HCT116 (cell line): ENCODE data around the gene FRS2. TPM values are rescaled to one million over a fixed set of nuclear protein-coding genes. Genes with fewer than 3 reads are reported as not detected.

Experiments used
- ATAC-seq: fragments of 200-7000 bp; cut with Tn5 transposase; 2 replicates; pipeline ENCODE4 v1.9.1; 2020; ENCODE audit warnings: mild to moderate bottlenecking, moderate library complexity
- BruUV-seq: library from RNA; stranded (reverse); fragments of 400-500 nt; replicated peaks from 2 replicates; lab custom pipeline; 2021; lab: Mats Ljungman, UMichigan
- CTCF ChIA-PET: fragments of 300-600 bp; sonication (Branson Sonifier 250); formaldehyde crosslinking; loops from one replicate; lab custom pipeline; 2021; ENCODE audit warnings: antibody characterized with exemption; lab: Charles Lee
- POLR2A ChIA-PET: fragments of 300-600, 350-600 bp; sonication (Branson Sonifier 250); formaldehyde crosslinking; loops from one replicate; lab custom pipeline; 2021; ENCODE audit warnings: antibody characterized with exemption; lab: Charles Lee
- RAD21 ChIA-PET, 2 experiments: fragments of 300-600 bp; sonication (Branson Sonifier 250); formaldehyde crosslinking; loops; one replicate each; lab custom pipeline; 2023; ENCODE audit warnings: low total read pairs in 2 of 2; ENCODE audit not compliant: uncharacterized antibody in 2 of 2, unreplicated experiment in 2 of 2, low non-redundant PET in 1 of 2; lab: Charles Lee
- DNase-seq: peaks from one replicate; pipeline ENCODE4 v3.0.0-alpha.2; 2010; ENCODE audit warnings: low read depth, low spot score
- H2AFZ ChIP-seq: fragments of 200-600 bp; shearing (Covaris generic), sonication (generic); 2 replicates; pipeline ENCODE4 v1.6.1; 2017; ENCODE audit warnings: low read depth, mixed run types, mixed read lengths, antibody characterized with exemption, low read length; ENCODE audit not compliant: poor library complexity, severe bottlenecking
- H3K27ac ChIP-seq: 2 replicates; pipeline ENCODE4 v1.5.1; 2012; ENCODE audit warnings: low read depth, low read length
- H3K27me3 ChIP-seq: fragments of 200-600 bp; sonication (generic); 2 replicates; pipeline ENCODE4 v1.6.1; 2016; ENCODE audit warnings: mixed run types, low read length, mixed read lengths; ENCODE audit not compliant: insufficient read depth
- H3K36me3 ChIP-seq, 2 experiments: fragments of 200-500 bp in 1 of 2; fragments of 200-600 bp in 1 of 2; sonication (Bioruptor generic) in 1 of 2; sonication (generic) in 1 of 2; 2 replicates each; pipeline versions ENCODE4 v1.5.1 to v1.6.1; 2014 to 2016; ENCODE audit warnings: low read length in 2 of 2, inconsistent platforms in 1 of 2, mixed read lengths in 1 of 2, mixed run types in 1 of 2; ENCODE audit not compliant: insufficient read depth in 2 of 2, control insufficient read depth in 1 of 2
- H3K4me1 ChIP-seq, 2 experiments: fragments of 200-600 bp in 1 of 2; sonication (generic) in 1 of 2; 2 replicates each; pipeline versions ENCODE4 v1.5.1 to v1.6.1; 2012 to 2017; ENCODE audit warnings: low read length in 2 of 2, inconsistent platforms in 1 of 2, mild to moderate bottlenecking in 1 of 2, mixed read lengths in 1 of 2, mixed run types in 1 of 2, moderate library complexity in 1 of 2; ENCODE audit not compliant: insufficient read depth in 2 of 2, control insufficient read depth in 1 of 2
- H3K4me2 ChIP-seq: fragments of 200-600 bp; sonication (generic); 2 replicates; pipeline ENCODE4 v1.6.1; 2017; ENCODE audit warnings: mixed run types, low read length, mixed read lengths
- H3K4me3 ChIP-seq, 2 experiments: fragments of 200-600 bp in 1 of 2; sonication (generic) in 1 of 2; replicated peaks in 1 of 2; 2 replicates each; pipeline ENCODE4 v1.5.1; 2011 to 2016; ENCODE audit warnings: low read length in 2 of 2, control low read depth in 1 of 2, low read depth in 1 of 2, mild to moderate bottlenecking in 1 of 2, mixed read lengths in 1 of 2, mixed run types in 1 of 2
- H3K79me2 ChIP-seq: fragments of 200-600 bp; sonication (generic); 2 replicates; pipeline ENCODE4 v1.6.1; 2017; ENCODE audit warnings: mild to moderate bottlenecking, mixed run types, low read length, moderate library complexity, mixed read lengths; ENCODE audit not compliant: insufficient read depth
- H3K9ac ChIP-seq: fragments of 200-600 bp; sonication (generic); 2 replicates; pipeline ENCODE4 v1.6.1; 2016; ENCODE audit warnings: low read length, mixed read lengths
- H3K9me2 ChIP-seq: fragments of 200-600 bp; sonication (generic), shearing (Covaris generic); 2 replicates; pipeline ENCODE4 v1.6.1; 2017; ENCODE audit warnings: mixed run types, mild to moderate bottlenecking, moderate library complexity; ENCODE audit not compliant: insufficient read depth
- H3K9me3 ChIP-seq, 2 experiments: fragments of 200-500 bp in 1 of 2; fragments of 200-600 bp in 1 of 2; sonication (Bioruptor generic) in 1 of 2; sonication (generic) in 1 of 2; 2 replicates each; pipeline ENCODE4 v1.6.1; 2014 to 2017; ENCODE audit warnings: low read length in 2 of 2, mixed read lengths in 2 of 2, inconsistent platforms in 1 of 2, low read depth in 1 of 2, mild to moderate bottlenecking in 1 of 2, mixed run types in 1 of 2, moderate library complexity in 1 of 2; ENCODE audit not compliant: control insufficient read depth in 1 of 2, insufficient read depth in 1 of 2
- H4K20me1 ChIP-seq: fragments of 200-600 bp; sonication (generic), shearing (Covaris generic); 2 replicates; pipeline ENCODE4 v1.6.1; 2017; ENCODE audit warnings: mixed run types, mild to moderate bottlenecking, moderate library complexity; ENCODE audit not compliant: insufficient read depth
- ATF3 ChIP-seq: IDR thresholded peaks from 2 replicates; pipeline ENCODE4 v1.6.1; 2012
- CBX3 ChIP-seq: IDR thresholded peaks from 2 replicates; pipeline ENCODE4 v1.6.1; 2012; ENCODE audit warnings: low read depth
- CEBPB ChIP-seq: IDR thresholded peaks from 2 replicates; pipeline ENCODE4 v1.6.1; 2012; ENCODE audit warnings: low read depth
- ELF1 ChIP-seq: IDR thresholded peaks from 2 replicates; pipeline ENCODE4 v1.6.1; 2012; ENCODE audit warnings: low read depth, borderline replicate concordance
- EZH2phosphoT487 ChIP-seq: fragments of 200-600 bp; IDR thresholded peaks from 2 replicates; pipeline ENCODE4 v1.6.1; 2018; ENCODE audit warnings: antibody characterized with exemption, borderline replicate concordance
- JUND ChIP-seq: IDR thresholded peaks from 2 replicates; pipeline ENCODE4 v1.6.1; 2012
- POLR2A ChIP-seq: IDR thresholded peaks from 2 replicates; pipeline ENCODE4 v1.7.0; 2011; ENCODE audit warnings: borderline replicate concordance; ENCODE audit not compliant: insufficient read depth, insufficient read length; ENCODE audit errors: extremely low read depth
- POLR2AphosphoS5 ChIP-seq: IDR thresholded peaks from 2 replicates; pipeline ENCODE4 v1.6.1; 2011; ENCODE audit warnings: mild to moderate bottlenecking, low read depth, low read length, moderate library complexity
- RAD21 ChIP-seq: IDR thresholded peaks from 2 replicates; pipeline ENCODE4 v1.6.1; 2012; ENCODE audit warnings: low read depth, mild to moderate bottlenecking
- SP1 ChIP-seq: IDR thresholded peaks from 2 replicates; pipeline ENCODE4 v1.6.1; 2012; ENCODE audit warnings: low read depth
- ZNF274 ChIP-seq: fragments of 200-500 bp; sonication (Bioruptor generic); IDR thresholded peaks from 2 replicates; pipeline ENCODE4 v1.6.1; 2014; ENCODE audit warnings: mild to moderate bottlenecking, low read depth, low read length, inconsistent platforms
- intact Hi-C: fragments of 100-400 bp; cut with micrococcal nuclease; formaldehyde crosslinking; loops from 2 replicates; pipeline ENCODE4 v1.10.0; 2022
- total RNA-seq: library from RNA; stranded (reverse); gene quantifications from one replicate; pipeline ENCODE4 v1.2.1, GENCODE V29; 2021; ENCODE audit not compliant: unreplicated experiment
- TF ChIP-seq, protein P1 (sequence below), 3 experiments: fragments of 200-600 bp in 1 of 3; sonication (generic) in 1 of 3; IDR thresholded peaks in 2 of 3; conservative IDR thresholded peaks in 1 of 3; 2 replicates each; pipeline ENCODE4 v1.5.1; 2012 to 2017; ENCODE audit warnings: low read depth in 2 of 3, low read length in 2 of 3, antibody characterized with exemption in 1 of 3, borderline replicate concordance in 1 of 3, control low read depth in 1 of 3, mild to moderate bottlenecking in 1 of 3, mixed read lengths in 1 of 3, mixed run types in 1 of 3, moderate library complexity in 1 of 3; ENCODE audit not compliant: insufficient read depth in 1 of 3

The FRS2 gene
- total RNA-seq, 1 experiment from 2014 or later, result 14.7 TPM

DNA sequence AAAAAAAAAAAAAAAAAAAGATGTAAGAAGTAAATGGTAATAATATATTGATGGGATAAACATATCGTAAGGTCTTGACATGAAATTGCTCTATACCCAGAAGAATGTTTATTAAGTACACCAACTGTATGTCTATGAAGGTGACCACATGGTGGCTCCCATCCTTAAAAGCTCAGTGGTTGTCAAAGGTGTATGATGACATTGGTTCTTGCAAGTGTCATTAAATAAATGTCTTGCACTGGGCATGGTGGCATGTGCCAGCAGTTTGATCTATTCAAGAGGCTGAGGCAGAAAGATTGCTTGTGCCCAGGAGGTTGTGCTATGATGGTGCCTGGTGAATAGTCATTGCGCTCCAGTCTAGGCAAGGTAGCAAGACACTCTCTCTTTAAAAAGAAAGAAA is 125.5 kb downstream of the FRS2 start:
- no peak for DNase-seq
- H3K9me3 ChIP-seq, result no peaks in the 10 kb centered on the region
- BruUV-seq, result no TSS peak
- H3K27ac ChIP-seq, result no peak overlapping the region
- TF ChIP-seq ELF1 (no peak), RAD21 (no peak), CBX3 (no peak), SP1 (no peak), ATF3 (no peak), POLR2A (no peak), CEBPB (no peak), EZH2phosphoT487 (no peak), ZNF274 (no peak), JUND (no peak), POLR2AphosphoS5 (no peak)
- TF ChIP-seq, protein P1, sequence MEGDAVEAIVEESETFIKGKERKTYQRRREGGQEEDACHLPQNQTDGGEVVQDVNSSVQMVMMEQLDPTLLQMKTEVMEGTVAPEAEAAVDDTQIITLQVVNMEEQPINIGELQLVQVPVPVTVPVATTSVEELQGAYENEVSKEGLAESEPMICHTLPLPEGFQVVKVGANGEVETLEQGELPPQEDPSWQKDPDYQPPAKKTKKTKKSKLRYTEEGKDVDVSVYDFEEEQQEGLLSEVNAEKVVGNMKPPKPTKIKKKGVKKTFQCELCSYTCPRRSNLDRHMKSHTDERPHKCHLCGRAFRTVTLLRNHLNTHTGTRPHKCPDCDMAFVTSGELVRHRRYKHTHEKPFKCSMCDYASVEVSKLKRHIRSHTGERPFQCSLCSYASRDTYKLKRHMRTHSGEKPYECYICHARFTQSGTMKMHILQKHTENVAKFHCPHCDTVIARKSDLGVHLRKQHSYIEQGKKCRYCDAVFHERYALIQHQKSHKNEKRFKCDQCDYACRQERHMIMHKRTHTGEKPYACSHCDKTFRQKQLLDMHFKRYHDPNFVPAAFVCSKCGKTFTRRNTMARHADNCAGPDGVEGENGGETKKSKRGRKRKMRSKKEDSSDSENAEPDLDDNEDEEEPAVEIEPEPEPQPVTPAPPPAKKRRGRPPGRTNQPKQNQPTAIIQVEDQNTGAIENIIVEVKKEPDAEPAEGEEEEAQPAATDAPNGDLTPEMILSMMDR (IDR thresholded peaks at IDR 0.05 in 2 of 3, conservative IDR thresholded peaks at IDR 0.05 in 1 of 3; ENCODE audit: borderline replicate concordance in 1 of 3, insufficient read depth in 1 of 3, low read depth in 2 of 3, low read length in 2 of 3), result no peak
- no peak overlapping the region for H3K9ac ChIP-seq
- H3K79me2 ChIP-seq, result peaks cover 62% of the 10 kb centered on the region
- H3K36me3 ChIP-seq, result peaks cover 81 to 83% of the 10 kb centered on the region in 2 experiments
- no peaks in the 10 kb centered on the region for H3K9me2 ChIP-seq
- H4K20me1 ChIP-seq, result peaks cover 19% of the 10 kb centered on the region; the same call in 1 of the 2 replicates
- no peak overlapping the region for H2AFZ ChIP-seq
- ChIA-PET CTCF (interaction anchor here (0.5 kb wide), 1 partner anchor 44 kb away, joined by 4 read pairs; no protein-coding TSS in a partner anchor), RAD21 (no interaction called here), POLR2A (interaction anchor here (1.5 kb wide), 1 partner anchor 10 kb away, joined by 3 read pairs; the partner anchor contains the start of gene CCT2)
- no peak overlapping the region for H3K4me2 ChIP-seq
- ATAC-seq, result no peak
- intact Hi-C loops, result no loop called here
- no peaks in the 10 kb centered on the region for H3K4me1 ChIP-seq
- H3K4me3 ChIP-seq, result no peak overlapping the region
- no peaks in the 10 kb centered on the region for H3K27me3 ChIP-seq
